Breast epithelium (tissue), 4 donors: ENCODE measurements around the gene ASIC5. TPM values are rescaled to one million over a fixed set of nuclear protein-coding genes. Genes with fewer than 3 reads are reported as not detected.

Experiments used
- DNase-seq, 2 donors: peaks; one replicate each; pipeline ENCODE4 v3.0.0-alpha.2; 2019; ENCODE audit warnings: low spot score in 2 of 2
- H3K27ac ChIP-seq, 2 donors: fragments of 200-600 bp; sonication (generic) in 1 of 2; one replicate each; pipeline ENCODE4 v1.5.1; 2016 to 2019; ENCODE audit warnings: mild to moderate bottlenecking in 1 of 2
- H3K27me3 ChIP-seq, 2 donors: fragments of 200-600 bp; sonication (generic) in 1 of 2; one replicate each; pipeline versions ENCODE4 v1.5.1 to v1.6.0; 2017 to 2019; ENCODE audit warnings: control low read depth in 1 of 2, mild to moderate bottlenecking in 1 of 2
- H3K36me3 ChIP-seq: fragments of 200-600 bp; one replicate; pipeline ENCODE4 v1.5.1; 2019
- H3K4me1 ChIP-seq, 2 donors: fragments of 200-600 bp; sonication (generic); one replicate each; pipeline ENCODE4 v1.5.1; 2016 to 2019; ENCODE audit warnings: control low read depth in 1 of 2
- H3K4me3 ChIP-seq, 3 donors: fragments of 200-600 bp; sonication (generic); 1 replicate in 2 of 3; 2 replicates in 1 of 3; pipeline ENCODE4 v1.5.1; 2016 to 2019; ENCODE audit warnings: mild to moderate bottlenecking in 3 of 3, moderate library complexity in 2 of 3
- H3K9me3 ChIP-seq, 2 donors: fragments of 200-600 bp; sonication (generic) in 1 of 2; one replicate each; pipeline ENCODE4 v1.5.1; 2016 to 2019; ENCODE audit warnings: control low read depth in 1 of 2
- POLR2A ChIP-seq: fragments of 450-650 bp; IDR thresholded peaks from one replicate; pipeline ENCODE4 v1.6.1; 2016; ENCODE audit warnings: antibody characterized with exemption, mild to moderate bottlenecking, moderate library complexity
- POLR2AphosphoS5 ChIP-seq, 3 donors: sonication (generic); formaldehyde crosslinking; IDR thresholded peaks; one replicate each; pipeline ENCODE4 v1.6.1; 2017; ENCODE audit warnings: antibody characterized with exemption in 3 of 3
- intact Hi-C: fragments of 100-400 bp; cut with DNase I; formaldehyde crosslinking; loops from one replicate; pipeline ENCODE4 v1.15.1; 2023; ENCODE audit warnings: low total_unique reads
- total RNA-seq, 3 donors: library from RNA; depleted of rRNA; stranded (reverse); fragments of >200 nt; gene quantifications; one replicate each; pipeline ENCODE4 v1.1.0, GENCODE V29; 2016
- TF ChIP-seq, protein P1 (sequence below), 3 donors: fragments of 450-650 bp; IDR thresholded peaks; one replicate each; pipeline ENCODE4 v1.5.1; 2016 to 2017; ENCODE audit warnings: antibody characterized with exemption in 3 of 3, mild to moderate bottlenecking in 3 of 3, moderate library complexity in 3 of 3

The ASIC5 gene
- total RNA-seq, 3 donors from 2014 or later = not detected

DNA sequence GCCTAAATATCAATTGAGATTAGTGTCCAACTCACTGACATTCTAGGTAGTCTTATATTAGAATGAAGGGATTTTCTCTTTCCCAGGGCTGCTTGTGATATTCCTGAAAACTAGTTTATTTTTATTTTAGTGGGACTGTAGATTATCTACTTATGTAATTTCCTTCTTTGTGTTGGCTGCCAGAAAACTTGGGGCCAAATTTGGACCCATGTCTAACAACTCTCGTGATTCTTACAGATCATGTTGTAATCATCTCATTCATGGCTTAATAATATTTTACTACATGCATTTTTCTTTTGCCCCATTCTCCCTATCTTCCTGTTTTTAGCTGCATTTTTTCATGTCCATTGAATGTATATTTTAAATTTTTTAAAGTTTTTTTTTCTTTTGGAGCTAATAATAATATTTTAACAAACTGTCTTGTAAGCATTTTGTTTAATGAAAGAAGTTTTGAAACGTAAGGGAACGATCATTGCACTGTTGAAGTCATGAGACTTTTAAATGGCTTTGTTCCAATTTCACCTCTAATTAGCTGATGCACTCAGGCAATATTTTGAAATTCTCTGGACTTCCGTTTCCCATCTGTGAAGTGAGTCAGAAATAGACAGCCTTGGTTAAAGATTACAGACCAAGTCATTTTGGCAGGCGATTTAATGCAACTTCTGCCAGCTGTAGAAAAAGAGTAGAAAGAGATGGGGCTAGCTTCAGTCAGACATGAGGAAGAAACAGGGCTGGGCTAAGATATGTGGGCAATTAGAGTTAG lies 23.1 kb upstream of the ASIC5 start:
- Histone ChIP-seq H3K27me3 (no peaks in the 10 kb centered on the region), H3K4me3 (no peak overlapping the region), H3K4me1 (no peaks in the 10 kb centered on the region), H3K36me3 (no peaks in the 10 kb centered on the region), H3K9me3 (no peaks in the 10 kb centered on the region), H3K27ac (no peak overlapping the region)
- TF ChIP-seq POLR2AphosphoS5 (IDR thresholded peaks at IDR 0.05) (no peak), POLR2A (no peak)
- TF ChIP-seq, protein P1, sequence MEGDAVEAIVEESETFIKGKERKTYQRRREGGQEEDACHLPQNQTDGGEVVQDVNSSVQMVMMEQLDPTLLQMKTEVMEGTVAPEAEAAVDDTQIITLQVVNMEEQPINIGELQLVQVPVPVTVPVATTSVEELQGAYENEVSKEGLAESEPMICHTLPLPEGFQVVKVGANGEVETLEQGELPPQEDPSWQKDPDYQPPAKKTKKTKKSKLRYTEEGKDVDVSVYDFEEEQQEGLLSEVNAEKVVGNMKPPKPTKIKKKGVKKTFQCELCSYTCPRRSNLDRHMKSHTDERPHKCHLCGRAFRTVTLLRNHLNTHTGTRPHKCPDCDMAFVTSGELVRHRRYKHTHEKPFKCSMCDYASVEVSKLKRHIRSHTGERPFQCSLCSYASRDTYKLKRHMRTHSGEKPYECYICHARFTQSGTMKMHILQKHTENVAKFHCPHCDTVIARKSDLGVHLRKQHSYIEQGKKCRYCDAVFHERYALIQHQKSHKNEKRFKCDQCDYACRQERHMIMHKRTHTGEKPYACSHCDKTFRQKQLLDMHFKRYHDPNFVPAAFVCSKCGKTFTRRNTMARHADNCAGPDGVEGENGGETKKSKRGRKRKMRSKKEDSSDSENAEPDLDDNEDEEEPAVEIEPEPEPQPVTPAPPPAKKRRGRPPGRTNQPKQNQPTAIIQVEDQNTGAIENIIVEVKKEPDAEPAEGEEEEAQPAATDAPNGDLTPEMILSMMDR (IDR thresholded peaks at IDR 0.05) = no peak
- DNase-seq = no peak
- intact Hi-C loops = no loop called here

DNA sequence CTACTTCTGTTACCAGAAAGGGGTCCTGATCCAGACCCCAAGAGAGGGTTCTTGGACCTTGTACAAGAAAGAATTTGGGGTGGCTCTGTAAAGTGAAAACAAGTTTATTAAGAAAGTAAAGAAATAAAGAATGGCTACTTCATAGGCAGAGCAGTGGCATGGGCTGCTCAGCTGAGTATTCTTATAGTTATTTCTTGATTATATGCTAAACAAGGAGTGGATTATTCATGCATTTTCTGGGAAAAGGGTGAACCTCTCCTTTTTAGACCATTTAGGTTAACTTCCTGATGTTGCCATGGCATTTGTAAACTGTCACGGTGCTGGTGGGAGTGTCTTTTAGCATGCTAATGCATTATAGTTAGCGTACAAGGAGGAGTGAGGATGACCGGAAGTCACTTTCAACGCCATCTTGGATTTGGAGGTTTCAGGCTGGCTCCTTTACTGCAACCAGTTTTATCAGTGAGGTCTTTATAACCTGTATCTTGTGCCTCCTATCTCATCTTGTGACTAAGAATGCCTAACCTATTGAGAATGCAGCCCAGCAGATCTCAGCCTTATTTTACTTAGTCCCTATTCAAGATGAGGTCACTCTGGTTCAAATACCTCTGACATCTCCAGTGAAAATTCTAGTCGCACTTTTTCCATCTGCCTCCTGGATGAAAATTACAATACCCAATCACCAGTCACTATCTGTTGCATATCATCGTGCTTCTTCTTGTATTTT lies 21.9 kb upstream of the ASIC5 start:
- no peak for DNase-seq
- H3K9me3 ChIP-seq = no peaks in the 10 kb centered on the region
- TF ChIP-seq POLR2A (no peak), POLR2AphosphoS5 (IDR thresholded peaks at IDR 0.05) (no peak)
- TF ChIP-seq, protein P1 (IDR thresholded peaks at IDR 0.05) = no peak
- no peaks in the 10 kb centered on the region for H3K27me3 ChIP-seq
- H3K36me3 ChIP-seq = no peaks in the 10 kb centered on the region
- H3K4me3 ChIP-seq = no peak overlapping the region
- H3K27ac ChIP-seq = no peak overlapping the region
- no peaks in the 10 kb centered on the region for H3K4me1 ChIP-seq
- intact Hi-C loops = no loop called here

GRCh38 chr4:155887045-155887444 lies 21.0 kb upstream of the ASIC5 start:
- H3K4me3 ChIP-seq = no peak overlapping the region
- no peaks in the 10 kb centered on the region for H3K4me1 ChIP-seq
- intact Hi-C loops = no loop called here
- TF ChIP-seq POLR2A (no peak), POLR2AphosphoS5 (IDR thresholded peaks at IDR 0.05) (no peak)
- TF ChIP-seq, protein P1 (IDR thresholded peaks at IDR 0.05) = no peak
- no peaks in the 10 kb centered on the region for H3K27me3 ChIP-seq
- no peak for DNase-seq
- H3K27ac ChIP-seq = no peak overlapping the region
- no peaks in the 10 kb centered on the region for H3K36me3 ChIP-seq
- no peaks in the 10 kb centered on the region for H3K9me3 ChIP-seq

DNA sequence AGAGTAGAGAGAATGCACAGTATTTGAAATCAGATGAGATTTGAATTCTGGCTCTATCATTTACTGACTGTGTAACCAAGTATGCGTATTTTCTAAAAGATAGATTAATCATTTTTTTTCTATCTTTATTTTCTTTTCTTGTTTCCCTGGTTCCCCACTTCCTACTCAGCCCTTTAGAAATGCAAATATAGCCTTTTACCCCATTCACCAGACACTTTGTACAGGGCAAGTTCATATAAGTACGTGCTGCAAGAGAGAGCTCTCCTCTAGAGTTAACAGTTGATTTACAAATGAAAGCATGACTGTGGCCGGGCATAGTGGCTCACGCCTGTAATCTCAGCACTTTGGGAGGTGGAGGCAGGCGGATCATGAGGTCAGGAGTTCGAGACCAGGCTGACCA lies 19.6 kb upstream of the ASIC5 start:
- TF ChIP-seq POLR2AphosphoS5 (IDR thresholded peaks at IDR 0.05) (no peak), POLR2A (no peak)
- TF ChIP-seq, protein P1 (IDR thresholded peaks at IDR 0.05) = no peak
- intact Hi-C loops = no loop called here
- H3K27me3 ChIP-seq = no peaks in the 10 kb centered on the region

GRCh38 chr4:155883895-155884294 lies 17.8 kb upstream of the ASIC5 start:
- Histone ChIP-seq H3K4me1 (no peaks in the 10 kb centered on the region), H3K4me3 (no peak overlapping the region), H3K36me3 (no peaks in the 10 kb centered on the region), H3K27me3 (no peaks in the 10 kb centered on the region), H3K27ac (no peak overlapping the region), H3K9me3 (no peaks in the 10 kb centered on the region)
- TF ChIP-seq, protein P1 (IDR thresholded peaks at IDR 0.05) = no peak
- TF ChIP-seq POLR2A (no peak), POLR2AphosphoS5 (IDR thresholded peaks at IDR 0.05) (no peak)
- no peak for DNase-seq
- intact Hi-C loops = no loop called here

More for the DNA sequence above, 19.6 kb upstream of the ASIC5 start:
- no peak for DNase-seq
- H3K4me3 ChIP-seq = no peak overlapping the region
- H3K4me1 ChIP-seq = no peaks in the 10 kb centered on the region
- no peaks in the 10 kb centered on the region for H3K36me3 ChIP-seq
- H3K27ac ChIP-seq = no peak overlapping the region
- H3K9me3 ChIP-seq = no peaks in the 10 kb centered on the region
